A549 (cell line): ENCODE data around the gene ESAM. TPM values are rescaled to one million over a fixed set of nuclear protein-coding genes. Genes with fewer than 3 reads are reported as not detected.

Experiments
- ATAC-seq, 2 experiments: fragments of 200-7000 bp in 1 of 2; fragments of >200 bp in 1 of 2; cut with Nextera tagmentation in 1 of 2; cut with Tn5 transposase in 1 of 2; 3 replicates each; pipeline versions ENCODE4 v1.8.0 to v1.9.1; 2018 to 2020; ENCODE audit warnings: mild to moderate bottlenecking in 1 of 2, moderate library complexity in 1 of 2
- CTCF ChIA-PET: fragments of 300-600 bp; sonication (Branson Sonifier 250); formaldehyde crosslinking; extraction: SDS; loops from one replicate; lab custom pipeline; 2021; ENCODE audit warnings: antibody characterized with exemption, inconsistent platforms; lab: Yijun Ruan, JAX
- POLR2A ChIA-PET: fragments of 350-600 bp; formaldehyde crosslinking; extraction: SDS; loops from one replicate; lab custom pipeline; 2021; ENCODE audit warnings: antibody characterized with exemption, inconsistent platforms; lab: Yijun Ruan, JAX
- DNase-seq, 2 experiments: peaks; one replicate each; pipeline versions ENCODE4 v3.0.0 to v3.0.0-alpha.2; 2011 to 2016; ENCODE audit warnings: low read depth in 1 of 2, low spot score in 1 of 2
- FAIRE-seq: peaks from 2 replicates; lab custom pipeline; 2011; peaks lifted over from hg19 to GRCh38; lab: Jason Lieb, UNC
- H3K27ac ChIP-seq, 2 experiments: fragments of >200 bp; sonication (Bioruptor Twin); formaldehyde crosslinking; 3 replicates each; pipeline ENCODE4 v1.5.1; 2016 to 2017
- H3K4me1 ChIP-seq: fragments of >200 bp; sonication (Bioruptor Twin); formaldehyde crosslinking; 3 replicates; pipeline ENCODE4 v1.6.1; 2016
- H3K4me2 ChIP-seq: fragments of >200 bp; sonication (Bioruptor Twin); formaldehyde crosslinking; 3 replicates; pipeline ENCODE4 v1.6.1; 2016
- H3K4me3 ChIP-seq: fragments of >200 bp; sonication (Bioruptor Twin); formaldehyde crosslinking; 3 replicates; pipeline ENCODE4 v1.5.1; 2016
- H3K9me3 ChIP-seq: fragments of >200 bp; sonication (Bioruptor Twin); formaldehyde crosslinking; 3 replicates; pipeline ENCODE4 v1.6.1; 2016
- CBX8 ChIP-seq: fragments of 200-600 bp; sonication (generic); IDR thresholded peaks from 2 replicates; pipeline ENCODE4 v1.6.1; 2016
- CEBPB ChIP-seq, 2 experiments: fragments of >200 bp in 1 of 2; sonication (Bioruptor Twin) in 1 of 2; formaldehyde crosslinking in 1 of 2; IDR thresholded peaks; 2 replicates each; pipeline ENCODE4 v1.6.1; 2012 to 2016
- E2F6 ChIP-seq: IDR thresholded peaks from 2 replicates; pipeline ENCODE4 v1.6.1; 2012; ENCODE audit warnings: low read depth, borderline replicate concordance
- EHF ChIP-seq: fragments of 250-450 bp; sonication (Bioruptor Pico); IDR thresholded peaks from 2 replicates; pipeline ENCODE4 v1.5.0; 2020; ENCODE audit warnings: mild to moderate bottlenecking
- EHMT2 ChIP-seq: fragments of 200-600 bp; sonication (generic); IDR thresholded peaks from 2 replicates; pipeline ENCODE4 v1.6.1; 2016; ENCODE audit warnings: antibody characterized with exemption, low read depth, mild to moderate bottlenecking, moderate library complexity
- ESRRA ChIP-seq: fragments of 150-350 bp; IDR thresholded peaks from 2 replicates; pipeline ENCODE4 v1.6.1; 2014; ENCODE audit warnings: mild to moderate bottlenecking, low read length, borderline replicate concordance
- FOSB ChIP-seq: fragments of 250-450 bp; sonication (Bioruptor Pico); IDR thresholded peaks from 2 replicates; pipeline ENCODE4 v1.5.0; 2020; ENCODE audit warnings: mild to moderate bottlenecking, moderate library complexity
- FOSL2 ChIP-seq, 2 experiments: fragments of 450-650 bp in 1 of 2; fragments of >200 bp in 1 of 2; sonication (Bioruptor Twin) in 1 of 2; formaldehyde crosslinking; IDR thresholded peaks; 2 replicates each; pipeline versions ENCODE4 v1.5.0 to v1.6.1; 2016 to 2020; ENCODE audit warnings: mild to moderate bottlenecking in 1 of 2, moderate library complexity in 1 of 2
- HMGXB4 ChIP-seq: fragments of 250-450 bp; sonication (Bioruptor Pico); IDR thresholded peaks from 2 replicates; pipeline ENCODE4 v1.5.0; 2021; ENCODE audit warnings: mild to moderate bottlenecking, moderate library complexity, borderline replicate concordance
- HOXB13 ChIP-seq: fragments of 250-450 bp; sonication (Bioruptor Pico); IDR thresholded peaks from 2 replicates; pipeline ENCODE4 v1.5.0; 2020; ENCODE audit warnings: low read depth, mild to moderate bottlenecking, moderate library complexity
- JUNB ChIP-seq: fragments of >200 bp; sonication (Bioruptor Twin); formaldehyde crosslinking; IDR thresholded peaks from 2 replicates; pipeline ENCODE4 v1.6.1; 2016
- KDM5A ChIP-seq: fragments of 200-600 bp; sonication (generic); IDR thresholded peaks from 2 replicates; pipeline ENCODE4 v1.6.1; 2016; ENCODE audit warnings: antibody characterized with exemption, mild to moderate bottlenecking
- MAFK ChIP-seq: fragments of 450-650 bp; IDR thresholded peaks from 2 replicates; pipeline ENCODE4 v1.6.1; 2014; ENCODE audit not compliant: partially characterized antibody
- MAZ ChIP-seq: fragments of 150-350 bp; IDR thresholded peaks from 2 replicates; pipeline ENCODE4 v1.6.1; 2014; ENCODE audit warnings: antibody characterized with exemption, low read depth, low read length, borderline replicate concordance
- NFE2L2 ChIP-seq: fragments of 150-350 bp; conservative IDR thresholded peaks from 2 replicates; pipeline ENCODE4 v1.6.1; 2014; ENCODE audit warnings: low read length
- NPAS2 ChIP-seq: fragments of 250-450 bp; sonication (Bioruptor Pico); IDR thresholded peaks from 2 replicates; pipeline ENCODE4 v1.8.0; 2022; ENCODE audit warnings: mild to moderate bottlenecking, moderate library complexity, borderline replicate concordance
- NR3C1 ChIP-seq: fragments of >200 bp; sonication (Bioruptor Twin); formaldehyde crosslinking; IDR thresholded peaks from 3 replicates; pipeline ENCODE4 v1.6.1; 2017
- POLR2A ChIP-seq: IDR thresholded peaks from 2 replicates; pipeline ENCODE4 v1.6.1; 2012; ENCODE audit warnings: mild to moderate bottlenecking, low read length
- RCOR1 ChIP-seq: fragments of 150-350 bp; IDR thresholded peaks from 2 replicates; pipeline ENCODE4 v1.6.1; 2014; ENCODE audit warnings: antibody characterized with exemption, low read length, low read depth
- RFX5 ChIP-seq: fragments of 450-650 bp; IDR thresholded peaks from 2 replicates; pipeline ENCODE4 v1.7.1; 2014; ENCODE audit warnings: antibody characterized with exemption, mild to moderate bottlenecking, moderate library complexity
- RNF2 ChIP-seq: fragments of 200-600 bp; sonication (generic); IDR thresholded peaks from 2 replicates; pipeline ENCODE4 v1.6.1; 2016; ENCODE audit warnings: low read depth, mild to moderate bottlenecking, antibody characterized with exemption, moderate library complexity, borderline replicate concordance
- SMC3 ChIP-seq: fragments of >200 bp; sonication (Bioruptor Twin); formaldehyde crosslinking; IDR thresholded peaks from 3 replicates; pipeline ENCODE4 v1.6.1; 2018; ENCODE audit warnings: inconsistent platforms
- TFCP2L1 ChIP-seq: fragments of 250-450 bp; sonication (Bioruptor Pico); IDR thresholded peaks from 2 replicates; pipeline ENCODE4 v1.5.0; 2021; ENCODE audit warnings: mild to moderate bottlenecking
- ZC3H11A ChIP-seq: fragments of 450-650 bp; IDR thresholded peaks from 2 replicates; pipeline ENCODE4 v1.6.1; 2014; ENCODE audit warnings: antibody characterized with exemption, mild to moderate bottlenecking
- ZNF302 ChIP-seq: fragments of 250-450 bp; sonication (Bioruptor Pico); IDR thresholded peaks from 2 replicates; pipeline ENCODE4 v1.9.0; 2021; ENCODE audit warnings: inconsistent platforms, mild to moderate bottlenecking, moderate library complexity
- ZSCAN20 ChIP-seq: fragments of 250-450 bp; sonication (Bioruptor Pico); IDR thresholded peaks from 2 replicates; pipeline ENCODE4 v1.8.0; 2022; ENCODE audit warnings: mild to moderate bottlenecking, moderate library complexity
- WGBS: methylation state at CpG from one replicate; pipeline ENCODE4 v1.1.6; 2017; ENCODE audit errors: missing lambda C conversion rate; 5-methylcytosine and 5-hydroxymethylcytosine counted together
- polyA plus RNA-seq, 4 experiments: library from polyadenylated mRNA; depleted of rRNA in 3 of 4; stranded (reverse); fragments of >200 nt; fragmentation: RNase III in 1 of 4; extraction: RNeasy Plus Mini Kit Qiagen cat#74134 plus additional on column Dnase treatment in 1 of 4; gene quantifications; 2 replicates in 3 of 4; 3 replicates in 1 of 4; pipeline ENCODE4 v1.2.3, GENCODE V29; 2011 to 2017
- TF ChIP-seq, protein P1 (sequence below): fragments of >200 bp; sonication (Bioruptor Twin); formaldehyde crosslinking; IDR thresholded peaks from 2 replicates; pipeline ENCODE4 v1.6.1; 2016
- TF ChIP-seq, protein P2 (sequence below): fragments of 250-450 bp; sonication (Bioruptor Pico); IDR thresholded peaks from 2 replicates; pipeline ENCODE4 v1.5.0; 2020; ENCODE audit warnings: low read depth, mild to moderate bottlenecking, moderate library complexity

Gene ESAM
- polyA plus RNA-seq, 2 of the 4 experiments (the other 2 are of a cell fraction), result 6.2 to 11.7 TPM

DNA sequence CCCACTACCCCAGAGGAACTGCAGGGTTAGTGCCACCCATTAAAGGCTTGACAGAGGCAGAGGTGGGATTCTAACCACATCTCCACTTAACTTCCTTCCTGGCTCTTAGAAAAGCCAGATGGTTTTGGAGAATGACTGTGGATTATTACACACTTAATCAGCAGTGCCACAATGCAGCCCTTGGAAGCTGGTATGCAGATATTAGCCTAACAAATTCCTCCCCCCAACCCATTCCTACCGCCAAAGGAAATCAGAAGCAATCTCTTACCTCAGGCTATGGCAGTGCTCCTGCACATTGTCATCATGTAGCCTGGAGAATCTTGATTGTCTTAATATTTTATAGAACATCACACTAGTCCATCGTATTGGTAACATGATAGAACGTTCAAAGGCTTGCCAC is 45.5 kb downstream of the ESAM start:
- no peak for DNase-seq

GRCh38 chr11:124712392-124712791 is 49.7 kb downstream of the ESAM start:
- 38% methylated on average over 3 of the region's 3 CpGs for WGBS
- Histone ChIP-seq H3K4me3 (no peak overlapping the region), H3K27ac (no peak overlapping the region), H3K4me1 (no peaks in the 10 kb centered on the region), H3K9me3 (peaks cover 7% of the 10 kb centered on the region; the same call in 2 of the 3 replicates), H3K4me2 (no peak overlapping the region)
- ATAC-seq (no peak), DNase-seq (no peak), FAIRE-seq (no peak)
- POLR2A ChIA-PET, result no interaction called here
- CTCF ChIA-PET, result no interaction called here
- no peak for TF ChIP-seq HOXB13
- no peak for TF ChIP-seq ESRRA
- TF ChIP-seq EHF, result no peak
- no peak for TF ChIP-seq POLR2A
- TF ChIP-seq, protein P1, sequence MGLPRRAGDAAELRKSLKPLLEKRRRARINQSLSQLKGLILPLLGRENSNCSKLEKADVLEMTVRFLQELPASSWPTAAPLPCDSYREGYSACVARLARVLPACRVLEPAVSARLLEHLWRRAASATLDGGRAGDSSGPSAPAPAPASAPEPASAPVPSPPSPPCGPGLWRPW, result no peak
- no peak for TF ChIP-seq FOSL2 (IDR thresholded peaks at IDR 0.05)
- no peak for TF ChIP-seq FOSL2 (CRISPR knock-in tag; IDR thresholded peaks at IDR 0.05)
- TF ChIP-seq CEBPB (IDR thresholded peaks at IDR 0.05), result no peak
- TF ChIP-seq MAFK, result no peak
- no peak for TF ChIP-seq JUNB

More for the DNA sequence above, 45.5 kb downstream of the ESAM start:
- Histone ChIP-seq H3K4me1 (no peaks in the 10 kb centered on the region), H3K9me3 (no peaks in the 10 kb centered on the region), H3K4me3 (no peak overlapping the region), H3K27ac (no peak overlapping the region), H3K4me2 (no peak overlapping the region)
- WGBS, result 72% methylated on average over 3 of the region's 3 CpGs
- ATAC-seq (no peak), FAIRE-seq (no peak)
- POLR2A ChIA-PET, result no interaction called here
- TF ChIP-seq CEBPB (IDR thresholded peaks at IDR 0.05) (no peak), ZC3H11A (no peak), CBX8 (no peak), EHF (no peak), NR3C1 (no peak), SMC3 (no peak), NFE2L2 (no peak), EHMT2 (no peak), ZSCAN20 (CRISPR knock-in tag) (no peak), TFCP2L1 (CRISPR knock-in tag) (no peak)
- CTCF ChIA-PET, result no interaction called here

GRCh38 chr11:124707829-124708228 is 54.3 kb downstream of the ESAM start:
- DNase-seq, result no peak
- Histone ChIP-seq H3K4me1 (no peaks in the 10 kb centered on the region), H3K4me2 (no peak overlapping the region), H3K4me3 (no peak overlapping the region), H3K9me3 (peaks cover 7% of the 10 kb centered on the region; the same call in 2 of the 3 replicates), H3K27ac (no peak overlapping the region)
- WGBS, result 32% methylated on average over 3 of the region's 4 CpGs
- TF ChIP-seq MAZ, result no peak
- no peak for TF ChIP-seq FOSB
- TF ChIP-seq EHF, result no peak
- no peak for TF ChIP-seq HMGXB4 (CRISPR knock-in tag)
- TF ChIP-seq, protein P2, sequence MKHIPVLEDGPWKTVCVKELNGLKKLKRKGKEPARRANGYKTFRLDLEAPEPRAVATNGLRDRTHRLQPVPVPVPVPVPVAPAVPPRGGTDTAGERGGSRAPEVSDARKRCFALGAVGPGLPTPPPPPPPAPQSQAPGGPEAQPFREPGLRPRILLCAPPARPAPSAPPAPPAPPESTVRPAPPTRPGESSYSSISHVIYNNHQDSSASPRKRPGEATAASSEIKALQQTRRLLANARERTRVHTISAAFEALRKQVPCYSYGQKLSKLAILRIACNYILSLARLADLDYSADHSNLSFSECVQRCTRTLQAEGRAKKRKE, result no peak
- TF ChIP-seq, protein P1, result no peak
- no peak for TF ChIP-seq KDM5A
- no peak for TF ChIP-seq NPAS2 (CRISPR knock-in tag)
- no peak for TF ChIP-seq ZNF302 (CRISPR knock-in tag)
- no peak for TF ChIP-seq RCOR1
- no peak for TF ChIP-seq ZSCAN20 (CRISPR knock-in tag)
- no peak for TF ChIP-seq NFE2L2
- no peak for TF ChIP-seq ESRRA
- no peak for TF ChIP-seq MAFK
- TF ChIP-seq RNF2, result no peak
- TF ChIP-seq RFX5, result no peak
- no peak for TF ChIP-seq E2F6
- ChIA-PET CTCF (no interaction called here), POLR2A (no interaction called here)
- FAIRE-seq, result no peak
- no peak for ATAC-seq
